ENCODE measurements around the gene YBX2. TPM values are rescaled to one million over a fixed set of nuclear protein-coding genes. Genes with fewer than 3 reads are reported as not detected.
A peak's percentile ranks its signal among the peaks of the same experiment; 100 is the strongest.

YBX2 gene
- total RNA-seq (2021): 0.65 and 0.68 TPM in 2 replicates
- percentile 12 among the genes with signal in this experiment for Bru-seq, nascent RNA
- percentile 14 among the genes with signal in this experiment for BruChase-seq, experiment 1, labeled RNA remaining after a 2-hour chase
- BruChase-seq, experiment 2, labeled RNA remaining after a 6-hour chase: percentile 10 among the genes with signal in this experiment
- long read RNA-seq, partial matches to known transcripts: 0 of 3 reads
- long read RNA-seq, other reads (novel, unspliced or antisense): 3 of 3 reads

- peak in 1 of 2 experiments; percentile 53 for DNase-seq
- Histone ChIP-seq H3K9me2 (ENCODE audit: insufficient read depth) (no peaks in the 10 kb centered on the region), H2AFZ (no peak within 1 kb of the TSS), H3K27me3 (ENCODE audit: insufficient read depth, low read depth) (peaks cover 10% of the 10 kb centered on the region; the same call in 1 of the 2 replicates), H3K27ac (no peak within 1 kb of the TSS), H3K4me2 (peak within 1 kb of the TSS; percentile 49; the same call in 1 of the 2 replicates), H3K4me1 (replicated peaks; ENCODE audit: insufficient read depth) (peaks cover 25% of the 10 kb centered on the region), H3K4me3 (no peak within 1 kb of the TSS), H3F3A (ENCODE audit: insufficient read depth, low read depth) (peaks cover 32% of the 10 kb centered on the region; the same call in 1 of the 2 replicates), H3K9me3 (ENCODE audit: insufficient read depth, low read depth) (no peaks in the 10 kb centered on the region), H4K20me1 (ENCODE audit: insufficient read depth) (no peaks in the 10 kb centered on the region), H3K79me2 (ENCODE audit: low read depth) (no peaks in the 10 kb centered on the region), H3K36me3 (ENCODE audit: low read depth) (no peaks in the 10 kb centered on the region)
- TF ChIP-seq EZH2 (IDR thresholded peaks at IDR 0.05; ENCODE audit: low read depth) (no peak), CTCF (conservative IDR thresholded peaks at IDR 0.05) (no peak)
- ChIA-PET POLR2A (ENCODE audit: unreplicated experiment) (no interaction called here), CTCF (no interaction called here)
- intact Hi-C loops (cut with micrococcal nuclease; ENCODE audit: unreplicated experiment): no loop called here
- BruUV-seq (replicated peaks): no TSS peak
Measured at GRCh38 chr17:7294614-7295153, at the start of gene YBX2. Gene YBX2, minus strand, starts transcription at chr17:7294639. Its CDS starts 139 bp downstream, at chr17:7294500.

GRCh38 chr17:7343250-7343649, 48.8 kb upstream of the YBX2 start:
- BruUV-seq (replicated peaks): no TSS peak
- intact Hi-C loops (cut with micrococcal nuclease; ENCODE audit: unreplicated experiment): no loop called here

GRCh38 chr17:7341842-7342241, 47.4 kb upstream of the YBX2 start:
- no peaks in the 10 kb centered on the region for H4K20me1 ChIP-seq (ENCODE audit: insufficient read depth)
- H3K9me2 ChIP-seq (ENCODE audit: insufficient read depth): no peaks in the 10 kb centered on the region
- H3K4me3 ChIP-seq: no peak overlapping the region
- H3K4me2 ChIP-seq: no peak overlapping the region
- H3K4me1 ChIP-seq (replicated peaks; ENCODE audit: insufficient read depth): no peaks in the 10 kb centered on the region
- peaks cover 13% of the 10 kb centered on the region for H3K27me3 ChIP-seq (ENCODE audit: insufficient read depth, low read depth)
- no peaks in the 10 kb centered on the region for H3K9me3 ChIP-seq (ENCODE audit: insufficient read depth, low read depth)
- peaks cover 8% of the 10 kb centered on the region; the same call in 1 of the 2 replicates for H3F3A ChIP-seq (ENCODE audit: insufficient read depth, low read depth)
- ChIA-PET POLR2A (ENCODE audit: unreplicated experiment) (no interaction called here), CTCF (interaction anchor here (0.7 kb wide), 1 partner anchor 12 kb away, joined by 3 read pairs; no protein-coding TSS in a partner anchor)
- BruUV-seq (replicated peaks): no TSS peak
- no peaks in the 10 kb centered on the region for H3K79me2 ChIP-seq (ENCODE audit: low read depth)
- DNase-seq: no peak
- no peak for TF ChIP-seq CTCF (conservative IDR thresholded peaks at IDR 0.05)
- TF ChIP-seq EZH2 (IDR thresholded peaks at IDR 0.05; ENCODE audit: low read depth): no peak
- H3K36me3 ChIP-seq (ENCODE audit: low read depth): no peaks in the 10 kb centered on the region
- H2AFZ ChIP-seq: no peak overlapping the region
- H3K27ac ChIP-seq: no peak overlapping the region
- intact Hi-C loops (cut with micrococcal nuclease; ENCODE audit: unreplicated experiment): no loop called here

More at GRCh38 chr17:7343250-7343649, 48.8 kb upstream of the YBX2 start:
- no peak for DNase-seq
- no peak overlapping the region for H3K4me2 ChIP-seq
- H3K79me2 ChIP-seq (ENCODE audit: low read depth): no peaks in the 10 kb centered on the region
- CTCF ChIA-PET: no interaction called here
- H3K4me3 ChIP-seq: no peak overlapping the region
- no peaks in the 10 kb centered on the region for H3K9me2 ChIP-seq (ENCODE audit: insufficient read depth)
- H3K9me3 ChIP-seq (ENCODE audit: insufficient read depth, low read depth): no peaks in the 10 kb centered on the region
- no peaks in the 10 kb centered on the region for H4K20me1 ChIP-seq (ENCODE audit: insufficient read depth)
- H3K4me1 ChIP-seq (replicated peaks; ENCODE audit: insufficient read depth): no peaks in the 10 kb centered on the region
- peaks cover 13% of the 10 kb centered on the region for H3K27me3 ChIP-seq (ENCODE audit: insufficient read depth, low read depth)
- POLR2A ChIA-PET (ENCODE audit: unreplicated experiment): interaction anchor here (0.6 kb wide), 2 partner anchors 77 to 298 kb away, joined by 3 to 4 read pairs; no protein-coding TSS in a partner anchor
- no peak overlapping the region for H3K27ac ChIP-seq
- H2AFZ ChIP-seq: no peak overlapping the region
- no peaks in the 10 kb centered on the region for H3K36me3 ChIP-seq (ENCODE audit: low read depth)
- no peak for TF ChIP-seq CTCF (conservative IDR thresholded peaks at IDR 0.05)
- no peak for TF ChIP-seq EZH2 (IDR thresholded peaks at IDR 0.05; ENCODE audit: low read depth)
- H3F3A ChIP-seq (ENCODE audit: insufficient read depth, low read depth): peaks cover 8% of the 10 kb centered on the region; the same call in 1 of the 2 replicates

All from PC-9 (cell line).